Measurements from ENCODE around the gene HGFAC. TPM values are rescaled to one million over a fixed set of nuclear protein-coding genes. Genes with fewer than 3 reads are reported as not detected.

The HGFAC gene
- total RNA-seq, 2 donors from 2014 or later = not detected

GRCh38 chr4:3475713-3476260, 34.0 kb downstream of the HGFAC start:
- no peaks in the 10 kb centered on the region for H3K27me3 ChIP-seq

GRCh38 chr4:3476341-3476747, 34.6 kb downstream of the HGFAC start:
- H3K27ac ChIP-seq = no peak overlapping the region
- H3K4me3 ChIP-seq = no peak overlapping the region
- no peaks in the 10 kb centered on the region for H3K27me3 ChIP-seq
- peaks cover 14% of the 10 kb centered on the region for H3K36me3 ChIP-seq
- TF ChIP-seq, protein P1, sequence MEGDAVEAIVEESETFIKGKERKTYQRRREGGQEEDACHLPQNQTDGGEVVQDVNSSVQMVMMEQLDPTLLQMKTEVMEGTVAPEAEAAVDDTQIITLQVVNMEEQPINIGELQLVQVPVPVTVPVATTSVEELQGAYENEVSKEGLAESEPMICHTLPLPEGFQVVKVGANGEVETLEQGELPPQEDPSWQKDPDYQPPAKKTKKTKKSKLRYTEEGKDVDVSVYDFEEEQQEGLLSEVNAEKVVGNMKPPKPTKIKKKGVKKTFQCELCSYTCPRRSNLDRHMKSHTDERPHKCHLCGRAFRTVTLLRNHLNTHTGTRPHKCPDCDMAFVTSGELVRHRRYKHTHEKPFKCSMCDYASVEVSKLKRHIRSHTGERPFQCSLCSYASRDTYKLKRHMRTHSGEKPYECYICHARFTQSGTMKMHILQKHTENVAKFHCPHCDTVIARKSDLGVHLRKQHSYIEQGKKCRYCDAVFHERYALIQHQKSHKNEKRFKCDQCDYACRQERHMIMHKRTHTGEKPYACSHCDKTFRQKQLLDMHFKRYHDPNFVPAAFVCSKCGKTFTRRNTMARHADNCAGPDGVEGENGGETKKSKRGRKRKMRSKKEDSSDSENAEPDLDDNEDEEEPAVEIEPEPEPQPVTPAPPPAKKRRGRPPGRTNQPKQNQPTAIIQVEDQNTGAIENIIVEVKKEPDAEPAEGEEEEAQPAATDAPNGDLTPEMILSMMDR (IDR thresholded peaks at IDR 0.05) = no peak
- H3K9me3 ChIP-seq = no peaks in the 10 kb centered on the region
- peaks cover 0 to 31% of the 10 kb centered on the region in 2 donors for H3K4me1 ChIP-seq
- DNase-seq (ENCODE audit: low spot score) = no peak

More at GRCh38 chr4:3475713-3476260, 34.0 kb downstream of the HGFAC start:
- peaks cover 14% of the 10 kb centered on the region for H3K36me3 ChIP-seq
- TF ChIP-seq, protein P1 (IDR thresholded peaks at IDR 0.05) = no peak
- H3K4me1 ChIP-seq = peaks cover 0 to 26% of the 10 kb centered on the region in 2 donors
- no peak overlapping the region for H3K27ac ChIP-seq
- DNase-seq (ENCODE audit: low spot score) = no peak
- no peak overlapping the region for H3K4me3 ChIP-seq
- H3K9me3 ChIP-seq = no peaks in the 10 kb centered on the region

- Histone ChIP-seq H3K27me3 (no peaks in the 10 kb centered on the region), H3K4me3 (no peak overlapping the region), H3K36me3 (peaks cover 14% of the 10 kb centered on the region), H3K4me1 (peaks cover 0 to 39% of the 10 kb centered on the region in 2 donors), H3K9me3 (no peaks in the 10 kb centered on the region), H3K27ac (peak overlapping the region in 1 of 2 donors; percentile 92)
- no peak for DNase-seq (ENCODE audit: low spot score)
- TF ChIP-seq, protein P1 (IDR thresholded peaks at IDR 0.05) = no peak
Observed at GRCh38 chr4:3476936-3477749, 35.4 kb downstream of the HGFAC start.

- Histone ChIP-seq H3K27ac (peak overlapping the region in 1 of 2 donors; percentile 92), H3K4me3 (no peak overlapping the region), H3K36me3 (peaks cover 14% of the 10 kb centered on the region), H3K9me3 (no peaks in the 10 kb centered on the region), H3K4me1 (peaks cover 0 to 42% of the 10 kb centered on the region in 2 donors), H3K27me3 (no peaks in the 10 kb centered on the region)
- no peak for DNase-seq (ENCODE audit: low spot score)
- TF ChIP-seq, protein P1 (IDR thresholded peaks at IDR 0.05) = no peak
Observed at GRCh38 chr4:3477750-3478430, 36.1 kb downstream of the HGFAC start.

DNA sequence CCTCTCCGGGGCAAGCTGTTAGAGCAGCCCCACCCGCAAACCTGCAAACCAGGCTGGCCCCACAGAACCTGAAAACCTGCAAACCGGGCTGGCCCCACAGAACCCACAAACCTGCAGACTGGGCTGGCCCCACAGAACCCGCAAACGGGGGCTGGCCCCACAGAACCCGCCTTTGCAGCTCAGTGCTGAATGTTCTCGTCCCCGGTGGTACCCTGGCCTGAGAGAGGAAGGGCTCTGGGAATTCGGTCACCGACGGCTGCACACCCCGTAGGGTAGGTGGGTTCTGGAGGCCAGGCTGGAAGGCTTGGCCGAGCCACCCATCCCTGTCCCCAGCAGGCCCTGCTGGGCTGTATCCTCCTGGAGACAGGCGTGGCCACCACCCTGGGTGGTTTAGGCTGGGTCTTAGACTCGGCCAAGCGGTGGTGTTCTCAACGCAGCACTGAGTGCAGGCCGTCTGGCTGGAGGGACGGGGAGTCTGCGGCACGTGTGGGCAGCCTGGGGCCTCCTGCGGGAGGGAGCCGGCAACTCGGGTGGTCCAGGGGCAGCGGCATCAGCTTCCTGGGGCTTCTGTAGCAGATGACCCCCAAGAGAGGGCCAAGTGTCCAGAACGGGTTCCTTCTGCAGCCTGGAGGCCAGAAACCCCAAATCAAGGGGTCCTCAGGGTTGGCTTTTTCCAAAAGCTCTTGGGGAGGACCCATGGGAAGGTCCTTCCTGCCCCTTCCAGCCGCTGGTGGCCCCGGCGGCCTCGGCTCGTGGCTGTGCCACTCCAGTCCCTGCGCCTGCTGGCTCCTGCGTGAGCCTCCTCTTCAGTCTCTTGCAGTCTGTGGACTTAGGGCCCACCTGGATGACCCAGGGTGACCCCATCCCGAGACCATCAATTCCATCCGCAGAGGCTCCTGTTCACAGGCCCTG, 36.9 kb downstream of the HGFAC start:
- H3K4me3 ChIP-seq = no peak overlapping the region
- no peak for DNase-seq (ENCODE audit: low spot score)
- H3K36me3 ChIP-seq = peaks cover 14% of the 10 kb centered on the region
- no peaks in the 10 kb centered on the region for H3K9me3 ChIP-seq
- TF ChIP-seq, protein P1 (IDR thresholded peaks at IDR 0.05) = no peak
- peaks cover 0 to 37% of the 10 kb centered on the region in 2 donors for H3K4me1 ChIP-seq
- peak overlapping the region; percentile 92 to 99 for H3K27ac ChIP-seq
- no peaks in the 10 kb centered on the region for H3K27me3 ChIP-seq
